Ishikawa (cell line): ENCODE data around the gene THAP7.

Source experiments
- CEBPB ChIP-seq: IDR thresholded peaks from 2 replicates; pipeline ENCODE4 v1.6.1; 2012
- CREB1 ChIP-seq: IDR thresholded peaks from 2 replicates; pipeline ENCODE4 v1.6.1; 2012; ENCODE audit warnings: low read depth
- EGR1 ChIP-seq: IDR thresholded peaks from 2 replicates; pipeline ENCODE4 v1.6.1; 2012
- EP300 ChIP-seq: IDR thresholded peaks from 2 replicates; pipeline ENCODE4 v1.6.1; 2012; ENCODE audit warnings: borderline replicate concordance
- NFIC ChIP-seq: IDR thresholded peaks from 2 replicates; pipeline ENCODE4 v1.6.1; 2012
- RAD21 ChIP-seq: IDR thresholded peaks from 2 replicates; pipeline ENCODE4 v1.6.1; 2012; ENCODE audit warnings: low read depth
- REST ChIP-seq: IDR thresholded peaks from 2 replicates; pipeline ENCODE4 v1.6.1; 2012; ENCODE audit warnings: low read depth, mild to moderate bottlenecking
- TAF1 ChIP-seq: IDR thresholded peaks from 2 replicates; pipeline ENCODE4 v1.6.1; 2012; ENCODE audit warnings: low read depth, mild to moderate bottlenecking
- YY1 ChIP-seq: IDR thresholded peaks from 2 replicates; pipeline ENCODE4 v1.6.1; 2012; ENCODE audit warnings: low read depth
- ZBTB7A ChIP-seq: IDR thresholded peaks from 2 replicates; pipeline ENCODE4 v1.6.1; 2012; ENCODE audit warnings: low read depth
- TF ChIP-seq, protein P1 (sequence below): IDR thresholded peaks from 2 replicates; pipeline ENCODE4 v1.6.1; 2012
- TF ChIP-seq, protein P2 (sequence below): IDR thresholded peaks from 2 replicates; pipeline ENCODE4 v1.6.1; 2012

DNA sequence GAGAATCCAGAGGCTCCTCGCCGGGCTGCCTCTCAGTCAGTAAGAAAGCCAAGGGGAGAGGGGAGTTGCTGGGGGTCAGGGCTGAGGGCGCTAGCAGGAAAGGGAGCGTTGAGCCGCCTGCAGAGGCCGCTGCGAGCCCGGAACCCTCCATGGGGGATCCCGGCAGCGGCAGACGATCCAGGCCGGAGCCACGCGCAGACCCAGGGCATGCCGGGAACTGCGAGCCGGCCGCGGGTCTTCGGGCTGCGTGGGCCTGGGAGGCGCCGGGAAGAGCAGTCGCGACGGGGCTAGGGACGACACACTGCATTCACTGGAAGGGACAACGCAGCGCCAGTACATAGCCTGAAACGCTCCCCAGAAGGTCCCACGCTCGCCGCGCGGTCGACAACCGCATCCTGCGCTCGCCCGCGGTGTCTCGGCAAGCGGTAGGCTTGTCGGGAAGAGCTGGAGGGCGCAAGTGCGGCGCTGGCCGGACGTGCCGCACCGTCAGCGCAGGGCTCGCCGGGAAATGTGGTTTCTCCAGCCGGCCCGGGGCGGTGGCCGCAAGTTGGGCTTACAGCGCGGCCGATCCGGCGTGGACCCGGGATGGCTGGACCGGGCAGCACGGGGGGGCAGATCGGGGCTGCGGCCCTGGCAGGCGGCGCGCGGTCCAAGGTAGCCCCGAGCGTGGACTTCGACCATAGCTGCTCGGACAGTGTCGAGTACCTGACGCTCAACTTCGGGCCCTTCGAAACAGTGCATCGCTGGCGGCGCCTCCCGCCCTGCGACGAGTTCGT is 19.9 kb downstream of the THAP7 start, which contains the start of gene LZTR1:
- TF ChIP-seq EP300, result peak; percentile 23; the same call in 1 of the 2 replicates
- 0 out of 2 replicates have a peak, but pooled peaks have one; percentile 18 for TF ChIP-seq RAD21
- TF ChIP-seq YY1, result peak; percentile 42; the same call in 1 of the 2 replicates
- no peak for TF ChIP-seq REST
- no peak for TF ChIP-seq CREB1
- peak; percentile 43; the same call in 1 of the 2 replicates for TF ChIP-seq EGR1
- no peak for TF ChIP-seq CEBPB
- peak; percentile 95 for TF ChIP-seq TAF1
- TF ChIP-seq, protein P1, sequence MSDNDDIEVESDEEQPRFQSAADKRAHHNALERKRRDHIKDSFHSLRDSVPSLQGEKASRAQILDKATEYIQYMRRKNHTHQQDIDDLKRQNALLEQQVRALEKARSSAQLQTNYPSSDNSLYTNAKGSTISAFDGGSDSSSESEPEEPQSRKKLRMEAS, result peak; percentile 89
- TF ChIP-seq, protein P2, sequence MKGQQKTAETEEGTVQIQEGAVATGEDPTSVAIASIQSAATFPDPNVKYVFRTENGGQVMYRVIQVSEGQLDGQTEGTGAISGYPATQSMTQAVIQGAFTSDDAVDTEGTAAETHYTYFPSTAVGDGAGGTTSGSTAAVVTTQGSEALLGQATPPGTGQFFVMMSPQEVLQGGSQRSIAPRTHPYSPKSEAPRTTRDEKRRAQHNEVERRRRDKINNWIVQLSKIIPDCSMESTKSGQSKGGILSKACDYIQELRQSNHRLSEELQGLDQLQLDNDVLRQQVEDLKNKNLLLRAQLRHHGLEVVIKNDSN, result no peak
- TF ChIP-seq ZBTB7A, result no peak; the same call in 1 of the 2 replicates
- no peak for TF ChIP-seq NFIC
